T47D (cell line): ENCODE measurements around the gene DTNA.
"Not testable (repeated sequence)": the region's sequence is repeated elsewhere in the genome, so short reads cannot be mapped to it uniquely, and the experiment has no call there.

Experiments
- DNase-seq, 2 experiments: peaks; one replicate each; pipeline versions ENCODE4 v3.0.0 to v3.0.0-alpha.2; 2011 to 2012; ENCODE audit warnings: low read depth in 1 of 2, low spot score in 1 of 2
- JUND ChIP-seq: IDR thresholded peaks from 2 replicates; pipeline ENCODE4 v1.6.1; 2012; ENCODE audit warnings: low read depth
- in situ Hi-C: cut with HindIII; loops from 2 replicates; pipeline ENCODE4 v1.10.0; 2016; ENCODE audit warnings: low sequenced_read_pairs, low pct_unique_long_range_greater_than_20kb

The DTNA gene

GRCh38 chr18:34730774-34731173 is 20.7 kb downstream of the DTNA start:
- TF ChIP-seq JUND: no peak
- in situ Hi-C loops: no loop called here

DNA sequence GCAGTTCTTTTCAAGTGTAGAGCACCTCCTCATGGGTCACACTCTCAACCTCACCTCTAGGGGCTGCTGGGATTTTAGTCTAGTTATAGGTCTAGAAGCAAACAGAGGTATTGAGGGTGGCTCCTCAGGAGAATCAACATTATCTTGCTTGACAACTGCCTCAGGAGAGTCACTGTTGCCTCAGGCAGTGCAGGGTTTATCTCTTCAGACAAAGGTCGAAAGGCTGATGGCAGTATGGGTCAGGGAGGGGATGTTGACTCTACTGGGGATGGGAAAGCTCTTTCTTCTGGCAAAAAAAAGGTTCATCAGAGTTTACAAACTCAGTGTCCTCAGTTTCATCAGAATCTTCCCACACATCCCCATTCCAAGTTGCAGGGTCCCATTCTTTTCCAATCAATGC is 24.0 kb downstream of the DTNA start:
- in situ Hi-C loops: no loop called here

More at GRCh38 chr18:34730774-34731173, 20.7 kb downstream of the DTNA start:
- DNase-seq: no peak

GRCh38 chr18:34734526-34734925 is 24.4 kb downstream of the DTNA start:
- DNase-seq, in situ Hi-C loops: not testable (repeated sequence)

More for the DNA sequence above, 24.0 kb downstream of the DTNA start:
- DNase-seq: no peak
- TF ChIP-seq JUND: no peak

DNA sequence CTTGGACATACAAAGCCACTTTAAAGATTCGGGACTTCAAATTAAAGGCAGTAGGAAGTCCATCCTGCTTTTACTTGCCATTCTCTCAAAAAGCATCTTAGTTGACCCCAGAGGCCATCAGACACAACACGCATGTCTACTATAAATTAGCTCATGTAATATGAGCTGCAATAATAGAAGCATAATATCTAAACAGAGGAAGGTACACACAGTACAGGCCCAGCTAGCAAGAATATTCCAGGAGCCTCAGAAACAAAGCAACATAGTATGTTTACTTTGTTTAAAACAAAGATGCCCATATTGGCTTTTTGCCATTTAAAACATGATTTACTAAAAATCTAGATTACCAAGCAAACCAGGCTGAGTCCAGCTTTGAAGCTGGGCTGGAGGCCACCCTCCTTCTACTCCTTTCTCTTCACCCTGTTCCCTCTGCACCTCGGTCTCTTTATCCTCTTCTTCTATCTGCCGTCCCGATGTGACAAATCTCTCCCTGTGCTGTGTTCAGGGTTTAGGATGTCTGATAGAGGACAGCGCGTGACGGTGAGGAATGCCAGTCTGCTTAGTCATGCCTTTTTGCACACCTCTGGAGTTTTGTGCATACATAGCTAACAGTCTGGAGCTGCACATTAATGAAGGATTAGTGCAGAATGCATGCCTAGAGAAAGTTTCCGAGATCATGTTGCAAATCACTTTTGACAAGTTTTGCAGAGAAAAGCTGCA is 28.2 kb downstream of the DTNA start:
- DNase-seq: peak in 1 of 2 experiments; percentile 5
- no peak for TF ChIP-seq JUND
- in situ Hi-C loops: no loop called here

GRCh38 chr18:34740101-34740500 is 30.0 kb downstream of the DTNA start:
- no peak for DNase-seq
- in situ Hi-C loops: no loop called here
- no peak for TF ChIP-seq JUND

GRCh38 chr18:34740724-34741123 is 30.6 kb downstream of the DTNA start:
- no peak for TF ChIP-seq JUND
- DNase-seq: no peak
- in situ Hi-C loops: no loop called here

- no peak for TF ChIP-seq JUND
- in situ Hi-C loops: no loop called here
- DNase-seq: no peak
These were observed 31.3 kb downstream of the DTNA start for GRCh38 chr18:34741401-34741800.

DNA sequence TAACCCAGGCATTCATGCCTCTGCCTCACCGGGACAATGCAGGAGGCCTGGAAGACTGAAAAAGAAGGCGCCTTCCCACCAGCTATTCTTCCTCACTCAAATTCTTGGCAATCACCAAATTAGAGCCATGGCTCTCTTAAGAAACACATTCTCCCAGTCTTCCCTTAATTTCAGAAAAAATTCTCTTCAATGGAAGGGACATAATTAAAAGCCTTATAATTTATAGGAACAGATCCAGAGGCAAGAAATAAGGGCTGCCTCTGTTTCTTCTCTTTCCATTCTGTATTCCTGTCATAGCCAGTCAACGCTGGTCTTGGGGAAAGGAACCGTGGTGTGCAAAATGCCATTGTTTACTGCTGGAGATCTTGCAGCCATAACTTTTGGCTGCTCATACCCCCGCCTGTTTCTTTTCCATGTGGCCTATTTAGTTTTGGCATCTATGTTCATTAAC is 32.8 kb downstream of the DTNA start:
- in situ Hi-C loops: no loop called here
- no peak for DNase-seq
- no peak for TF ChIP-seq JUND

- TF ChIP-seq JUND: no peak
- no peak for DNase-seq
- in situ Hi-C loops: no loop called here
These were observed 34.5 kb downstream of the DTNA start for GRCh38 chr18:34744569-34744968.

DNA sequence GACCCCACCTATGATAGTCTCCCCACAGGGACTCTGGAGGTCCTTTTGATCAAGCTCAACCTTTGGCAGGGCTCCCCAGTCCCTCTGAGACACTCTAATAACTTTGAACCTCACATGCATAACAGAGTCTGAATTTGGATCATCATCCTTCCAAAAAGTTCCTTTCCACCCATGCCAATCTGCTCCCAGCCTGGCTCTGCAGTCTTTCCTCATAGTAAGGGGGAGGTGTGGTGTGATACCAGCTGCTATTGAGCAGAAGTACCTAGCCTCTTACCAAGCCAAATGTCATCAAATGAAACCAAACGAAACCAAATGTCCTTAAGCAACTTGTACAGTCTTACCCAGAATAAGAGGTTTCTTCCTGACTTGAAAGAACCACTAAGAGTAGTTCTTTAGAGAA is 36.5 kb downstream of the DTNA start:
- no peak for DNase-seq
- in situ Hi-C loops: no loop called here

GRCh38 chr18:34749721-34750120 is 39.6 kb downstream of the DTNA start:
- TF ChIP-seq JUND: no peak
- in situ Hi-C loops: no loop called here
- DNase-seq: no peak

More for the DNA sequence above, 36.5 kb downstream of the DTNA start:
- TF ChIP-seq JUND: no peak

- in situ Hi-C loops: no loop called here
- no peak for TF ChIP-seq JUND
- DNase-seq: no peak
These were observed 42.0 kb downstream of the DTNA start for GRCh38 chr18:34752056-34752455.

DNA sequence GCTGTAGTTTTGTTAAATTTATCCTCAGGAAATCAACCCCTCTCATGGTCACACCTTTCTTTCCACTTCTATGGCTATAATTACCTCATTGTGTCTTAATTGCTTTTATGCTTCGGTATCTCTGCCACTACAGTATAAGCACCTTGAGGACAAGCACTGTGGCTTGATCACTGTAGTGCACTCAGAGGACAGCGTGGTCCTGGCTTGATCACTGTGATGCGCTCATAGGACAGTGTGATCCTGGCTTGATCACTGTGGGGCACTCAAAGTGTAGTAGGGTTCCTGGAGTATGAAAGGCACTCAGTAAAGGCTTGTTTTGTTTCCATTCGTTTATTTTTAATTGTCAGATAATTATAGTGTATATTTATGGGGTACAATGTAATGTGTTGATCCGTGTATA is 44.2 kb downstream of the DTNA start:
- in situ Hi-C loops: no loop called here
- no peak for TF ChIP-seq JUND
- DNase-seq: no peak

DNA sequence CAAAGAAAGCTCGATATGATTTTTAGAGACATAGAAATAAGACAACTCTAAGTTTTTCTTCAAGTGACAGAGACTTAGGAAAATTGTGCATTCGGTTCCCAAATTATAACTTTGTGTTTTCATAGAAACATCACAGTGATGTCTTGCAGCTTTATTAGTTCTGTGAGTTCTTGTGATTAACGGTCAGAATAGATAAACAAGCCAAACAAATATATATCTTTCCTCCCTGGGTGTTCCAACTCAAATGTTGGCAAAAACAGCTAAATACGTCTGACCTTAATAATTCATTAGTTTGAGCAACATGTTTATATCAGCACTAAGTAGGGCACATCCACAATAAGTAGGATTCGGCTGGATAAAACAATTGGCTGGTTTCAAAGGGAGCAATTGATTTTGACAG is 47.6 kb downstream of the DTNA start:
- in situ Hi-C loops: no loop called here
- DNase-seq: no peak
- no peak for TF ChIP-seq JUND
